ENCODE measurements around the gene TRPM3. TPM values are rescaled to one million over a fixed set of nuclear protein-coding genes. Genes with fewer than 3 reads are reported as not detected.

TRPM3 gene
- total RNA-seq, 6 experiments from 2014 or later = 0.02 TPM; not detected in 5

GRCh38 chr9:70817311-70817710 is 304.1 kb downstream of the TRPM3 start:
- Mint-ChIP-seq H3K4me1 (ENCODE audit: low read depth) (no peaks in the 10 kb centered on the region), H3K36me3 (ENCODE audit: low read depth) (no peaks in the 10 kb centered on the region), H3K9me3 (no peaks in the 10 kb centered on the region), H3K4me3 (no peak overlapping the region), H3K27me3 (ENCODE audit: insufficient read depth) (no peaks in the 10 kb centered on the region), H3K27ac (no peak overlapping the region)
- TF ChIP-seq CTCF (IDR thresholded peaks at IDR 0.05) = no peak
- DNase-seq = no peak

DNA sequence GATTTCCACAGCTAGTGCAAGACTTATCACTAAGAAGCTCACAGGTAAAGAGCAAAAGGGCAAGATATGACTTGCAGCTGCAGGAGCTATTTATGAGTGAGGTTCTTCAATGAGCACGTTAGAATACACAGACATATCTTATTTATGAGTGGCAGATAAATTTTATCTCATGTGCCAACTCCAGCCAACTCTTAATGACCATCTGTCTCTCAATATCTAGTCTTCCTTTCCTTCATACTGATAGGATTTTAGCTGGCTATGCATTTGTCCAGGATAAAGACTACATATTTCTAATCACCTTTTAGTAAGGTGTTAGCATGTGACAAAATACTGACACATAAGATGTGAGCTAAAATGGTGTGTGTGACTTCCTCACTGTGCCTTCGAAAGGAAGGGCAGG is 304.5 kb downstream of the TRPM3 start:
- Mint-ChIP-seq H3K4me1 (ENCODE audit: low read depth) (no peaks in the 10 kb centered on the region), H3K27ac (no peak overlapping the region), H3K27me3 (ENCODE audit: insufficient read depth) (no peaks in the 10 kb centered on the region), H3K4me3 (no peak overlapping the region), H3K36me3 (ENCODE audit: low read depth) (no peaks in the 10 kb centered on the region), H3K9me3 (no peaks in the 10 kb centered on the region)
- DNase-seq = no peak
- no peak for TF ChIP-seq CTCF (IDR thresholded peaks at IDR 0.05)

DNA sequence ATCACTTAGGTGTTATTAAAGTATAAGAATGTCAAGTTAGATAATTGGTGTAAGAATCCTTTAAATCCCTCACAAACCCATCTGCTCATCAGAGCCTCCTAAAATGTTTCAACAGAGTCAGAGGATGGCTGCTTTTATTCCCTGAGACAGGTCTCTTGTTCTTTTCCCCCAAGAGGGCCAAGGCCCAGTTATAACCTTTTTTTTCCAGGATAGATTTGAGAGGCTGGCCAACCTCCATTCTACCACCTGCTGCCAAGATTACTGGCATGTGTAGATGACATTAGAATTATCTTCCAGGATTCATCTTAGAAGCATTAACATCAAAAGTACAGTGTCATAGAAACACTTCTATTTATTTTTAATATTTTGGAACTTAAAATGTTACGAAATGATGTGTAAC is 305.1 kb downstream of the TRPM3 start:
- no peak for TF ChIP-seq CTCF (IDR thresholded peaks at IDR 0.05)
- no peaks in the 10 kb centered on the region for H3K4me1 Mint-ChIP-seq (ENCODE audit: low read depth)
- no peak overlapping the region for H3K4me3 Mint-ChIP-seq
- H3K9me3 Mint-ChIP-seq = no peaks in the 10 kb centered on the region
- DNase-seq = no peak
- H3K36me3 Mint-ChIP-seq (ENCODE audit: low read depth) = no peaks in the 10 kb centered on the region
- no peak overlapping the region for H3K27ac Mint-ChIP-seq
- no peaks in the 10 kb centered on the region for H3K27me3 Mint-ChIP-seq (ENCODE audit: insufficient read depth)

- no peaks in the 10 kb centered on the region for H3K9me3 Mint-ChIP-seq
Observed at GRCh38 chr9:70814597-70814996, 306.8 kb downstream of the TRPM3 start.

GRCh38 chr9:70813141-70813540 is 308.3 kb downstream of the TRPM3 start:
- Mint-ChIP-seq H3K4me3 (no peak overlapping the region), H3K9me3 (no peaks in the 10 kb centered on the region), H3K4me1 (ENCODE audit: low read depth) (no peaks in the 10 kb centered on the region), H3K27ac (no peak overlapping the region), H3K27me3 (ENCODE audit: insufficient read depth) (peaks cover 2% of the 10 kb centered on the region; the same call in 1 of the 2 replicates), H3K36me3 (ENCODE audit: low read depth) (no peaks in the 10 kb centered on the region)
- DNase-seq = no peak
- no peak for TF ChIP-seq CTCF (IDR thresholded peaks at IDR 0.05)

More at GRCh38 chr9:70814597-70814996, 306.8 kb downstream of the TRPM3 start:
- Mint-ChIP-seq H3K36me3 (ENCODE audit: low read depth) (no peaks in the 10 kb centered on the region), H3K4me1 (ENCODE audit: low read depth) (no peaks in the 10 kb centered on the region), H3K27me3 (ENCODE audit: insufficient read depth) (peaks cover 2% of the 10 kb centered on the region; the same call in 1 of the 2 replicates), H3K27ac (no peak overlapping the region), H3K4me3 (no peak overlapping the region)
- TF ChIP-seq CTCF (IDR thresholded peaks at IDR 0.05) = no peak
- DNase-seq = no peak

- no peak overlapping the region for H3K4me3 Mint-ChIP-seq
- no peaks in the 10 kb centered on the region for H3K9me3 Mint-ChIP-seq
- H3K36me3 Mint-ChIP-seq (ENCODE audit: low read depth) = no peaks in the 10 kb centered on the region
- peaks cover 2% of the 10 kb centered on the region; the same call in 1 of the 2 replicates for H3K27me3 Mint-ChIP-seq (ENCODE audit: insufficient read depth)
- TF ChIP-seq CTCF (IDR thresholded peaks at IDR 0.05) = no peak
- no peak for DNase-seq
- no peaks in the 10 kb centered on the region for H3K4me1 Mint-ChIP-seq (ENCODE audit: low read depth)
- H3K27ac Mint-ChIP-seq = no peak overlapping the region
Observed at GRCh38 chr9:70811638-70812037, 309.8 kb downstream of the TRPM3 start.

Data from HFFc6 (cell line).